ENCODE data around the gene GPC6.

The GPC6 gene

DNA sequence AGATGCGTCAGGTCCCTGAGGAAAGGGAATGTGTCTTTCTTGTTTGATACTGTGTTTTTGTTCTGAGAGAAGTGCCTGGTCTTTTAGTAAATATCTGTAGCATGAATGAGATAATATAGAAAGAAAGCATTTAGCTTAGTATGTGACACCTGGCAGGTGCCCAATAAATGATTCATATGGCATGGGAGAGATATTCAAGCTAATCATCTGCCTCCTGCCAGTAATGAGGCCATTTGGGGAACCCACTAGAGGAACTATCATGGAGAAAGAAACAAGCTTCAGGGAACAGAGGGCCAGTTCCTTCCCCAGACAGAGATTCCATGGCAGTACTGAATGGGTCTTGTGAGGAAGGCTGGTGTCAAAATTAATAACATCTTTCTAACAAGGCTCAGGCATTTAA is 648.9 kb downstream of the GPC6 start:
- TF ChIP-seq, protein P1, sequence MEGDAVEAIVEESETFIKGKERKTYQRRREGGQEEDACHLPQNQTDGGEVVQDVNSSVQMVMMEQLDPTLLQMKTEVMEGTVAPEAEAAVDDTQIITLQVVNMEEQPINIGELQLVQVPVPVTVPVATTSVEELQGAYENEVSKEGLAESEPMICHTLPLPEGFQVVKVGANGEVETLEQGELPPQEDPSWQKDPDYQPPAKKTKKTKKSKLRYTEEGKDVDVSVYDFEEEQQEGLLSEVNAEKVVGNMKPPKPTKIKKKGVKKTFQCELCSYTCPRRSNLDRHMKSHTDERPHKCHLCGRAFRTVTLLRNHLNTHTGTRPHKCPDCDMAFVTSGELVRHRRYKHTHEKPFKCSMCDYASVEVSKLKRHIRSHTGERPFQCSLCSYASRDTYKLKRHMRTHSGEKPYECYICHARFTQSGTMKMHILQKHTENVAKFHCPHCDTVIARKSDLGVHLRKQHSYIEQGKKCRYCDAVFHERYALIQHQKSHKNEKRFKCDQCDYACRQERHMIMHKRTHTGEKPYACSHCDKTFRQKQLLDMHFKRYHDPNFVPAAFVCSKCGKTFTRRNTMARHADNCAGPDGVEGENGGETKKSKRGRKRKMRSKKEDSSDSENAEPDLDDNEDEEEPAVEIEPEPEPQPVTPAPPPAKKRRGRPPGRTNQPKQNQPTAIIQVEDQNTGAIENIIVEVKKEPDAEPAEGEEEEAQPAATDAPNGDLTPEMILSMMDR (conservative IDR thresholded peaks at IDR 0.05; ENCODE audit: low read depth, low read length) = no peak
- no peak overlapping the region for H3K4me3 ChIP-seq (ENCODE audit: low read length)
- DNase-seq (ENCODE audit: low read depth) = peak; percentile 56

DNA sequence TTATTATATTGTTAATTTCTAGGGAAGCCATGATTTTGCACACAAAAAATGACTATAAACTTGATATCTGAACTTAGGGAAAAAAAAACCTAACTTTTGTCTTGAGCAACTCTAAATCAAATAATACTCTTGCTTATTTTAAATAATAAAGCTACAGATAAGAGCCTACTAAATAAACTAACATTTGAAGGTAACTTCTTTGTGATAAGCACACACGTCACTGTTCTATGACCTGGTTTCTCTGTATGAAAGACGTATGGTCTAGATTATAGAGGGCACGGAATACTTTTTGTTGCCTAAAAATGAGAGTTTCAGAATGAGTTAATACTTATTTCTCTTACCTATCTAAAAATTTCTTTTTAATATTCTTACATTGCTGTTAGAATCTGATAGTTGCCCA is 649.6 kb downstream of the GPC6 start:
- TF ChIP-seq, protein P1 (conservative IDR thresholded peaks at IDR 0.05; ENCODE audit: low read depth, low read length) = no peak
- no peak for DNase-seq (ENCODE audit: low read depth)
- no peak overlapping the region for H3K4me3 ChIP-seq (ENCODE audit: low read length)

DNA sequence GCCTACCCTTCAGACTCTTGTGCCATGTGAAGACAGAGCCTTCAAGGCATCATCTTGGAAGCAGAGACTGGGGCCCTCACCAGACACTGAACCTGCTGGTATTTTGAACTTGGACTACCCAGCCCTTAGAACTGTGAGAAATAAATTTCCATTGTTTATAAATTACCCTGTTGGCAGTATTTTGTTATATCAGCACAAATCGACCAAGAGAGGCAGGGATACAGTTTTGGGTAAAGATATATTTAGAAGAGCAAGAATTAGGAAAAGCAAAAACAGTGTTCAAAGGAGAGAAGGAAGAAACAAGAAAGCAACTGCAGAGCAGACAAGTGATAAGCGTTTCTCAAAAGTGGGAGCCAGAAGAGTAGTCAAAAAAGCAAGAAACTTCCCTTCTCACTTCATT is 652.1 kb downstream of the GPC6 start:
- no peak for DNase-seq (ENCODE audit: low read depth)
- no peak overlapping the region for H3K4me3 ChIP-seq (ENCODE audit: low read length)
- TF ChIP-seq, protein P1 (conservative IDR thresholded peaks at IDR 0.05; ENCODE audit: low read depth, low read length) = no peak

DNA sequence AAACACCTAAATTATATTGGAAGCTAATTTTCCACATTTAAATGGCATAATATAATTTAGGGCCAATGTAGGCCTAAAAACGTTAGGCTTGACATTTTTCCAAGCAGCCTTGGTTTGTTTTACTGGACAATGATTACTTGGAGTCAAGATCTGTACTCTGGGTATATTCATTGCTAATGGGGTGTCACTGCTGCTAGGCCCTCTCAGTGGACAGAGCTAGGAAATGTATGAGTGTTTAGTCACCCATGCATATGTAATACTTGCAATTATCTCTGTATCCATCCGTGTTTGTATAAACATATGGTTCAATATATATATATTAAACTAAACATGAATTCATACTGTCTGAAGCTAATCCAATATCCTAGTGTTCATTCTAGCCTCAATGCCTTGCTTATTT is 654.8 kb downstream of the GPC6 start:
- no peak for DNase-seq (ENCODE audit: low read depth)
- H3K4me3 ChIP-seq (ENCODE audit: low read length) = no peak overlapping the region
- TF ChIP-seq, protein P1 (conservative IDR thresholded peaks at IDR 0.05; ENCODE audit: low read depth, low read length) = no peak

DNA sequence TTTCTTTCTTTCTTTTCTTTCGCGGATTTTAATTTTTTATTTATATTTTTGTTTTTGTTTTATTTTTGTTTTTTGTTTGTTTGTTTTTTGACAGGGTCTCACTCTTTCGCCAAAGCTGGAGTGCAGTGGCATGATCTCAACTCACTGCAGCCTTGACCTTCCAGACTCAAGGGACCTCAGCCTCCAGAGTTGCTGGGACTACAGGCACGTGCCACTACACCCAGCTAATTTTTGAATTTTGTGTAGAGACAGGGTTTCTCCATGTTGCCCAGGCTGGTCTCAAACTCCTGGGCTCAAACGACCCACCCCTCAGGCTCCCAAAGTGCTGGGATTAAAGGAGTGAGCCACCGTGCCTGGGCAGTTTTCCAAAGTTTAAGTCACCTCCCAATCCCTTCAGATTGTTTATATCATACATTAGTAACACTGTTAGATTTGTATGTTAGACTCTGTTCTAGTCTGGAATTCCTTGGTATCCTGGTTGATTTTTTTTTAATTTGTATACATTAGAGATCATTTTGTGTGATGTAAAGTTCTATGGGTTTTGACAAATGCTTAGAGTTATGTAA is 655.6 kb downstream of the GPC6 start:
- TF ChIP-seq, protein P1 (conservative IDR thresholded peaks at IDR 0.05; ENCODE audit: low read depth, low read length) = no peak
- H3K4me3 ChIP-seq (ENCODE audit: low read length) = no peak overlapping the region
- DNase-seq (ENCODE audit: low read depth) = no peak

DNA sequence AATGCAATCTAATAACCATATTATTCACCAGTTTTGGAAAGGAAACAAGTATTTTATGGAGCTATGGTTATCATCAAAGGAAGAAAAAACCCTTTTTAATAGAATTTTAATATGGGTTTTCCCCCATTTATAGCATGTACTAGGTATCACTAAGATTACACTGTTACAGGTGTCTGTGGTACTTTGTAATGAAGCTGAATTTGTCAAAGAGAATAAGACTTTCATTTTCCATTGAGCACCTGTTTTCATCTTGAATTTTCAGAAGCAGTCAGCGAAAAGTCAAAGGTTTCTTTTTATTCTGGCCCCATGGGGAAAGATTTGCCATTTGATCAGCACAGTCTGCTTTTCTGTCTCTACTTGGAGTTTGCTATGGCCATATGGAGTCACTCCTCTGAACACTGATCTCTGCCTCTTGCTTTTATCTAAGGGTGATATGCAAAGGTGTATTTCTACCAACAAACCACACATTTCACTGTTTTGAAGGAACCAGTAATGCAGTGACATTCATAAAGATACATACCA is 662.9 kb downstream of the GPC6 start:
- TF ChIP-seq, protein P1 (conservative IDR thresholded peaks at IDR 0.05; ENCODE audit: low read depth, low read length) = no peak
- no peak for DNase-seq (ENCODE audit: low read depth)
- H3K4me3 ChIP-seq (ENCODE audit: low read length) = no peak overlapping the region

DNA sequence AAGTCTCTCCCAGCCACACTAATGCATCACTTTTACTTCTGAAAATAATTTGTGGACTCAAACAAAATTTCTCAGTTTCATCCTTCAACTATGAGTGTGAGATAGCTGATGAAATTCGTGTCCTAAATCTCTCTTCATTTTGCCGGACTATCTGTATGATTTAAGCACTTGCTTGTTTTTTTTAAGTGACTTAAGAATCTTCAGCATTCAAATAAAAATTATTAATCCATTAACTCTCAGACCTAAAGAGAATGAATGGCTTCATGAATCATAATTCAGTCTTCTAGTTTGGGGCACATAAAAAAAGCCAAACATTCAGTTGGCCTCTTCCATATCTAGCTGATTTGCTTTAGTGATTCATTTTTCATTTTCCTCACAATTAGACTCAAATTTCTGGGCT is 673.4 kb downstream of the GPC6 start:
- DNase-seq (ENCODE audit: low read depth) = no peak
- H3K4me3 ChIP-seq (ENCODE audit: low read length) = no peak overlapping the region
- TF ChIP-seq, protein P1 (conservative IDR thresholded peaks at IDR 0.05; ENCODE audit: low read depth, low read length) = no peak
